Measurements from ENCODE around the gene MRPL54.

Gene MRPL54

GRCh38 chr19:3767050-3767449 is 4.6 kb downstream of the MRPL54 start:
- Histone ChIP-seq H3K36me3 (ENCODE audit: control insufficient read depth in 1 of 2, insufficient read depth in 2 of 2, low read length in 2 of 2) (peaks cover 20 to 24% of the 10 kb centered on the region in 2 experiments), H3K18ac (ENCODE audit: low read length) (no peak overlapping the region), H2BK5ac (ENCODE audit: low read depth, low read length, poor library complexity) (no peak overlapping the region), H3K79me2 (ENCODE audit: control insufficient read depth, insufficient read depth, low read length, poor library complexity) (peaks cover 2% of the 10 kb centered on the region), H3K4ac (ENCODE audit: low read depth, low read length) (no peak overlapping the region), H2AK5ac (ENCODE audit: low read length) (no peak overlapping the region), H3K4me2 (ENCODE audit: low read length) (no peak overlapping the region), H4K8ac (ENCODE audit: low read depth, low read length) (no peak overlapping the region), H3K9ac (ENCODE audit: low read length) (no peak overlapping the region), H3K4me1 (ENCODE audit: control insufficient read depth in 1 of 2, insufficient read depth in 2 of 2, low read length in 2 of 2) (no peaks in the 10 kb centered on the region), H3K9me3 (ENCODE audit: insufficient read depth, low read depth, low read length) (no peaks in the 10 kb centered on the region), H2AFZ (ENCODE audit: insufficient read depth, low read length, poor library complexity) (no peak overlapping the region), H3K23ac (ENCODE audit: low read length) (no peak overlapping the region), H3K79me1 (ENCODE audit: low read length) (peaks cover 2% of the 10 kb centered on the region), H2BK12ac (ENCODE audit: low read length) (no peak overlapping the region), H3K27me3 (ENCODE audit: insufficient read depth, low read length) (no peaks in the 10 kb centered on the region), H3K27ac (ENCODE audit: low read depth, low read length) (no peak overlapping the region), H4K91ac (ENCODE audit: low read depth, low read length) (no peak overlapping the region), H3K14ac (ENCODE audit: low read length) (no peak overlapping the region), H4K12ac (ENCODE audit: low read depth, low read length) (no peak overlapping the region), H3K4me3 (ENCODE audit: low read depth, low read length) (no peak overlapping the region), H2BK120ac (ENCODE audit: insufficient read depth, low read length, poor library complexity) (no peak overlapping the region)
- DNase-seq: no peak
- no CpG with 5 or more reads among the region's 23 CpGs for WGBS (ENCODE audit: extremely low coverage, insufficient coverage, insufficient read length)

- Histone ChIP-seq H3K4me1 (ENCODE audit: control insufficient read depth in 1 of 2, insufficient read depth in 2 of 2, low read length in 2 of 2) (no peaks in the 10 kb centered on the region), H3K18ac (ENCODE audit: low read length) (no peak overlapping the region), H3K27ac (ENCODE audit: low read depth, low read length) (no peak overlapping the region), H3K4ac (ENCODE audit: low read depth, low read length) (no peak overlapping the region), H2AK5ac (ENCODE audit: low read length) (no peak overlapping the region), H3K79me1 (ENCODE audit: low read length) (no peaks in the 10 kb centered on the region), H4K91ac (ENCODE audit: low read depth, low read length) (no peak overlapping the region), H4K12ac (ENCODE audit: low read depth, low read length) (no peak overlapping the region), H3K79me2 (ENCODE audit: control insufficient read depth, insufficient read depth, low read length, poor library complexity) (no peaks in the 10 kb centered on the region), H2BK120ac (ENCODE audit: insufficient read depth, low read length, poor library complexity) (no peak overlapping the region), H3K14ac (ENCODE audit: low read length) (no peak overlapping the region), H3K4me3 (ENCODE audit: low read depth, low read length) (no peak overlapping the region), H3K36me3 (ENCODE audit: control insufficient read depth in 1 of 2, insufficient read depth in 2 of 2, low read length in 2 of 2) (peaks cover 20 to 24% of the 10 kb centered on the region in 2 experiments), H4K8ac (ENCODE audit: low read depth, low read length) (no peak overlapping the region), H2BK12ac (ENCODE audit: low read length) (no peak overlapping the region), H3K9me3 (ENCODE audit: insufficient read depth, low read depth, low read length) (no peaks in the 10 kb centered on the region), H3K9ac (ENCODE audit: low read length) (no peak overlapping the region), H3K23ac (ENCODE audit: low read length) (no peak overlapping the region), H2BK5ac (ENCODE audit: low read depth, low read length, poor library complexity) (no peak overlapping the region), H3K4me2 (ENCODE audit: low read length) (no peak overlapping the region), H3K27me3 (ENCODE audit: insufficient read depth, low read length) (no peaks in the 10 kb centered on the region), H2AFZ (ENCODE audit: insufficient read depth, low read length, poor library complexity) (no peak overlapping the region)
- no CpG with 5 or more reads among the region's 25 CpGs for WGBS (ENCODE audit: extremely low coverage, insufficient coverage, insufficient read length)
- no peak for DNase-seq
These were observed 5.7 kb downstream of the MRPL54 start for GRCh38 chr19:3768015-3768747.

GRCh38 chr19:3768748-3769099 is 6.2 kb downstream of the MRPL54 start:
- Histone ChIP-seq H3K4me3 (ENCODE audit: low read depth, low read length) (no peak overlapping the region), H3K27ac (ENCODE audit: low read depth, low read length) (no peak overlapping the region), H3K79me2 (ENCODE audit: control insufficient read depth, insufficient read depth, low read length, poor library complexity) (no peaks in the 10 kb centered on the region), H2BK12ac (ENCODE audit: low read length) (no peak overlapping the region), H3K18ac (ENCODE audit: low read length) (no peak overlapping the region), H4K91ac (ENCODE audit: low read depth, low read length) (no peak overlapping the region), H2BK120ac (ENCODE audit: insufficient read depth, low read length, poor library complexity) (no peak overlapping the region), H3K23ac (ENCODE audit: low read length) (no peak overlapping the region), H4K8ac (ENCODE audit: low read depth, low read length) (no peak overlapping the region), H3K9ac (ENCODE audit: low read length) (no peak overlapping the region), H2BK5ac (ENCODE audit: low read depth, low read length, poor library complexity) (no peak overlapping the region), H3K36me3 (ENCODE audit: control insufficient read depth in 1 of 2, insufficient read depth in 2 of 2, low read length in 2 of 2) (peaks cover 20 to 24% of the 10 kb centered on the region in 2 experiments), H3K9me3 (ENCODE audit: insufficient read depth, low read depth, low read length) (no peaks in the 10 kb centered on the region), H3K79me1 (ENCODE audit: low read length) (no peaks in the 10 kb centered on the region), H3K4ac (ENCODE audit: low read depth, low read length) (no peak overlapping the region), H4K12ac (ENCODE audit: low read depth, low read length) (no peak overlapping the region), H3K14ac (ENCODE audit: low read length) (no peak overlapping the region), H2AFZ (ENCODE audit: insufficient read depth, low read length, poor library complexity) (no peak overlapping the region), H3K27me3 (ENCODE audit: insufficient read depth, low read length) (no peaks in the 10 kb centered on the region), H3K4me2 (ENCODE audit: low read length) (no peak overlapping the region), H3K4me1 (ENCODE audit: control insufficient read depth in 1 of 2, insufficient read depth in 2 of 2, low read length in 2 of 2) (no peaks in the 10 kb centered on the region), H2AK5ac (ENCODE audit: low read length) (no peak overlapping the region)
- WGBS (ENCODE audit: extremely low coverage, insufficient coverage, insufficient read length): no CpG with 5 or more reads among the region's 7 CpGs
- no peak for DNase-seq

- H4K8ac ChIP-seq (ENCODE audit: low read depth, low read length): no peak overlapping the region
- no peaks in the 10 kb centered on the region for H3K4me1 ChIP-seq (ENCODE audit: control insufficient read depth in 1 of 2, insufficient read depth in 2 of 2, low read length in 2 of 2)
- no peak overlapping the region for H3K23ac ChIP-seq (ENCODE audit: low read length)
- no peak overlapping the region for H3K4ac ChIP-seq (ENCODE audit: low read depth, low read length)
- no peak overlapping the region for H3K9ac ChIP-seq (ENCODE audit: low read length)
- no peak overlapping the region for H4K12ac ChIP-seq (ENCODE audit: low read depth, low read length)
- H3K36me3 ChIP-seq (ENCODE audit: control insufficient read depth in 1 of 2, insufficient read depth in 2 of 2, low read length in 2 of 2): peaks cover 20 to 24% of the 10 kb centered on the region in 2 experiments
- H3K79me2 ChIP-seq (ENCODE audit: control insufficient read depth, insufficient read depth, low read length, poor library complexity): no peaks in the 10 kb centered on the region
- H2BK12ac ChIP-seq (ENCODE audit: low read length): no peak overlapping the region
- H2BK120ac ChIP-seq (ENCODE audit: insufficient read depth, low read length, poor library complexity): no peak overlapping the region
- no peak overlapping the region for H3K27ac ChIP-seq (ENCODE audit: low read depth, low read length)
- no peak overlapping the region for H3K18ac ChIP-seq (ENCODE audit: low read length)
- H3K14ac ChIP-seq (ENCODE audit: low read length): no peak overlapping the region
- no peaks in the 10 kb centered on the region for H3K9me3 ChIP-seq (ENCODE audit: insufficient read depth, low read depth, low read length)
- no peak overlapping the region for H2AFZ ChIP-seq (ENCODE audit: insufficient read depth, low read length, poor library complexity)
- no peak overlapping the region for H2AK5ac ChIP-seq (ENCODE audit: low read length)
- H2BK5ac ChIP-seq (ENCODE audit: low read depth, low read length, poor library complexity): no peak overlapping the region
- no peak for DNase-seq
- no CpG with 5 or more reads among the region's 17 CpGs for WGBS (ENCODE audit: extremely low coverage, insufficient coverage, insufficient read length)
- no peaks in the 10 kb centered on the region for H3K27me3 ChIP-seq (ENCODE audit: insufficient read depth, low read length)
- H3K79me1 ChIP-seq (ENCODE audit: low read length): no peaks in the 10 kb centered on the region
- no peak overlapping the region for H3K4me2 ChIP-seq (ENCODE audit: low read length)
- H4K91ac ChIP-seq (ENCODE audit: low read depth, low read length): no peak overlapping the region
- no peak overlapping the region for H3K4me3 ChIP-seq (ENCODE audit: low read depth, low read length)
These were observed 7.0 kb downstream of the MRPL54 start for GRCh38 chr19:3769494-3769893.
